Cardiac muscle cell (in vitro differentiated cells and primary cell): ENCODE data around the gene RPRML. TPM values are rescaled to one million over a fixed set of nuclear protein-coding genes. Genes with fewer than 3 reads are reported as not detected.
"Not testable (repeated sequence)": the region's sequence is repeated elsewhere in the genome, so short reads cannot be mapped to it uniquely, and the experiment has no call there.

ENCODE experiments used
- DNase-seq, 2 donors: peaks; one replicate each; pipeline versions ENCODE4 v3.0.0 to v3.0.0-alpha.2; 2010 to 2017; ENCODE audit warnings: low read depth in 1 of 2, low spot score in 1 of 2
- H3K27ac ChIP-seq: fragments of 200-600 bp; sonication (generic); 2 replicates; pipeline ENCODE4 v1.5.1; 2016
- H3K27me3 ChIP-seq: fragments of 200-600 bp; sonication (generic); 2 replicates; pipeline ENCODE4 v1.6.0; 2016; ENCODE audit warnings: control low read depth
- H3K36me3 ChIP-seq: fragments of 200-600 bp; sonication (generic); 2 replicates; pipeline ENCODE4 v1.5.1; 2016; ENCODE audit warnings: control low read depth
- H3K4me1 ChIP-seq: fragments of 200-600 bp; sonication (generic); 2 replicates; pipeline ENCODE4 v1.8.1; 2017; ENCODE audit warnings: low read depth, mild to moderate bottlenecking, mixed run types
- H3K4me3 ChIP-seq: fragments of 200-600 bp; sonication (generic); 2 replicates; pipeline ENCODE4 v1.5.1; 2016; ENCODE audit warnings: mild to moderate bottlenecking
- H3K9me3 ChIP-seq: fragments of 200-600 bp; sonication (generic); 2 replicates; pipeline ENCODE4 v1.5.1; 2017; ENCODE audit warnings: low read depth, mild to moderate bottlenecking, control low read depth
- polyA plus RNA-seq: library from polyadenylated mRNA; unstranded; fragments of >200 nt; fragmentation: Nextera tagmentation; extraction: Ambion mirVana; gene quantifications from 2 replicates; pipeline ENCODE4 v1.2.1, GENCODE V29; 2016
- total RNA-seq: library from RNA; depleted of rRNA; stranded (reverse); fragments of >200 nt; gene quantifications from 2 replicates; pipeline ENCODE4 v1.2.3, GENCODE V29; 2016
- TF ChIP-seq, protein P1 (sequence below): IDR thresholded peaks from 2 replicates; pipeline ENCODE4 v1.5.1; 2012; ENCODE audit warnings: low read depth, mild to moderate bottlenecking, low read length

RPRML gene
- total and polyA plus RNA-seq, 2 experiments from 2014 or later: not detected

DNA sequence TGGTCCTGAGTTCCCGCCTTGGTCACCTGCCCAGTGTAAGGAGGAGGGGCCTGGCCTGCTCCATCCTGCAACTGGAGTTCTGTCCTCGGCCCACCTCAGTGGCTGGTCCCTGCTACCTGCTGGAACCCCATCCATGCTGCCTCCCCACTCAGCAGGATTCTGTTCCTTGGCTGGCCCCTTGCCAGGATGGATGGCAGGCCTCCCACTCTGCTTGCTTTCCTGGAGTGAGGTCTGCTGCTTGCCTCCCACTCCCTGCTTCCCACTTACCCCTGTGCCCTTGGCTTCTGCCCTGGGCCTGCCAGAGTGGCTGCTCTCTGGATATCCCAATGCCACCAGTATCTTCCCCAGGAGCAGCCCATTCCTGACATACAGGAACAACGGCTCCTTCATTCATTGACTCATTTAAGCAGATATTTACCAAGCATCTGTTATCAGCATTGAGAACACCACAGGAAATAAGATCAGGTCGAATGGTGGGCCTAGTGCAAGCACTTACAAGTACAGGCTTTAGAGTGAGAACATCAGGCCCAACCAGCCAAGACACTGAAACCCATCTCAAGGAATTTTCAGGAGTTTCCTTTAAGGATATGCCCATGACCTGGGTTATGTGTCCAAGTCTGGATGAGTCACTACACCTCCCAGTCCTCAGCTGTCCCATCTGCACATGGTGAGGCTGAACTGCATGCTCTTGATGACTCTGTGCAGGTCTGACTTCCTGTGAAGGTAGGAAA lies 17.0 kb upstream of the RPRML start:
- Histone ChIP-seq H3K4me1 (no peaks in the 10 kb centered on the region), H3K27me3 (no peaks in the 10 kb centered on the region), H3K4me3 (no peak overlapping the region), H3K9me3 (no peaks in the 10 kb centered on the region), H3K27ac (no peak overlapping the region), H3K36me3 (no peaks in the 10 kb centered on the region)
- TF ChIP-seq, protein P1, sequence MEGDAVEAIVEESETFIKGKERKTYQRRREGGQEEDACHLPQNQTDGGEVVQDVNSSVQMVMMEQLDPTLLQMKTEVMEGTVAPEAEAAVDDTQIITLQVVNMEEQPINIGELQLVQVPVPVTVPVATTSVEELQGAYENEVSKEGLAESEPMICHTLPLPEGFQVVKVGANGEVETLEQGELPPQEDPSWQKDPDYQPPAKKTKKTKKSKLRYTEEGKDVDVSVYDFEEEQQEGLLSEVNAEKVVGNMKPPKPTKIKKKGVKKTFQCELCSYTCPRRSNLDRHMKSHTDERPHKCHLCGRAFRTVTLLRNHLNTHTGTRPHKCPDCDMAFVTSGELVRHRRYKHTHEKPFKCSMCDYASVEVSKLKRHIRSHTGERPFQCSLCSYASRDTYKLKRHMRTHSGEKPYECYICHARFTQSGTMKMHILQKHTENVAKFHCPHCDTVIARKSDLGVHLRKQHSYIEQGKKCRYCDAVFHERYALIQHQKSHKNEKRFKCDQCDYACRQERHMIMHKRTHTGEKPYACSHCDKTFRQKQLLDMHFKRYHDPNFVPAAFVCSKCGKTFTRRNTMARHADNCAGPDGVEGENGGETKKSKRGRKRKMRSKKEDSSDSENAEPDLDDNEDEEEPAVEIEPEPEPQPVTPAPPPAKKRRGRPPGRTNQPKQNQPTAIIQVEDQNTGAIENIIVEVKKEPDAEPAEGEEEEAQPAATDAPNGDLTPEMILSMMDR: no peak
- DNase-seq: peak in 1 of 2 donors; percentile 56

DNA sequence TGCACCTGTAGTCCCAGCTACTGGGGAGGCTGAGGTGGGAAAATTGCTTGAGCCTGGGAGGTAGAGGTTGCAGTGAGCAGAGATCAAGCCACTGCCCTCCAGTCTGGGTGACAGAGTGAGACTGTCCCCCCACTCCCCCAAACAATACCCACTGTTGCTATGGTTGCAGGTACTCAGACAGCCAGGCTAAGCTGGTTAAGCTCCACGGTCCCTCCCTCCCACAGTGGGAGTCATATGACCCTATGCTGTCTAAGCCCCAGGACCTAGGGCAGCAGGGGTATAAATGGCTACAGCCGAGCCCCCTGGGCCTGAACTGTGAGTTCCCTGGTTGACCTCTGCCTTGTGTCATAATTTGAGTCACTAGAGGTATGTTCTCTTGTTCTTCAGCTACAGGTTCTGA lies 15.9 kb upstream of the RPRML start:
- no peaks in the 10 kb centered on the region for H3K27me3 ChIP-seq

DNA sequence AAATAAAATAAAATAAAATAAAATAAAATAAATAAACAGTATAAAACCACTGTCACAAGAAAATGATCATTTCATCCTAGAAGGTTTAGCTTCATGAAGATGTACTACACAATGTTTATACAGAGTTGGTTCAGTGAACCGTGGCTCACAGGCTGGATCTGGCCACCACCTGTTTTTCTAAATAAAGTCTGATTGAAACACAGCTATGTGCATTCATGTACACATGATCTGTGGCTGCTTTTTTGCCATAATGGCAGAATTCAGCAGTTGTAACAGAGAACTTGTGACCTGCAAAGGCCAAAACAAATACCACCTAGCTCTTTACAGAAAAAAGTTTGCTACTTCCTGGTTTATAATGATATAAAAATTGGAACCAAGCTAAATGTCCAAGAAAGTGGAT lies 12.6 kb upstream of the RPRML start:
- H3K4me1 ChIP-seq: no peaks in the 10 kb centered on the region
- H3K9me3 ChIP-seq: no peaks in the 10 kb centered on the region
- peaks cover under 1% of the 10 kb centered on the region for H3K27me3 ChIP-seq
- TF ChIP-seq, protein P1: no peak
- H3K4me3 ChIP-seq: no peak overlapping the region
- H3K36me3 ChIP-seq: no peaks in the 10 kb centered on the region
- no peak for DNase-seq
- H3K27ac ChIP-seq: no peak overlapping the region

More for the DNA sequence above, 15.9 kb upstream of the RPRML start:
- DNase-seq: no peak
- H3K4me3 ChIP-seq: no peak overlapping the region
- H3K9me3 ChIP-seq: no peaks in the 10 kb centered on the region
- TF ChIP-seq, protein P1: no peak
- H3K36me3 ChIP-seq: no peaks in the 10 kb centered on the region
- H3K27ac ChIP-seq: no peak overlapping the region
- H3K4me1 ChIP-seq: no peaks in the 10 kb centered on the region

DNA sequence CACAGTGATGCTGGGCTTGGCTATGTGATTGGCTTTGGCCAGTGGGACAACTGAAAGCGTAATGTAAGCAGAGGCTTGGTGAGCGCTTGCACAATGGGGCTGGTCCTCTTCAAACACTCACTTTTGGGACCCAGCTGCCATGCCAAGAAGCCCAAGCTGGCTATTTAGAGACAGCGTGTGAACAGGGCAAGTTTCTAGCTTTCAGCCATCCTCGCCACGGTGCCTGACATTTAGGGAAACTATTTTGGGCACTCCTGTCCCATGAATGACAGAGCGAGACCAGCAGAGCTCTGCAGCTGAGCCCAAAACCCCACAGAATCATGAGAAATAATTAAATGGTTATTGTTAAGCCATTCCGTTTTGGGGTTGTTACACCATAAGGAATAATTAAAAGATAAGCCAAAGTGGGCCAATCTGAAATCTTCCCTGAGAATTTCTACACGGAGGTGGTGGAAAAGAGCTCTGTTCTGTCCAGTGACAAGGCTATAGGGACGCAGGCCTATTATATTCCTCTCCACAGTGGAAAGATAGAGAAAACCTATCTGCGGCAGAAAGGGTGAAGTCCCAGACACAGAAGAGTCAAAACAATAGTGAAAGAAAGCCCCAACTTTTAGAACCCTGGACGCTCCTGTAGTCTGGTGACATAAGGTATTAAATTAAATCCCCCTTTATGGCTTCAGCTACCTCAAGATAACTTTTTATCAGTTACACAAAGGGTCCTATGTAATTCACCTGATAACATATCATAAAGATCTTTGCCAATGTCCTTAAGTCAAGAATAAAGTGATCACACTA lies 10.8 kb upstream of the RPRML start:
- Histone ChIP-seq H3K4me1 (no peaks in the 10 kb centered on the region), H3K36me3 (no peaks in the 10 kb centered on the region), H3K4me3 (no peak overlapping the region), H3K27me3 (peaks cover 3% of the 10 kb centered on the region), H3K9me3 (no peaks in the 10 kb centered on the region), H3K27ac (no peak overlapping the region)
- TF ChIP-seq, protein P1: no peak
- DNase-seq: no peak

DNA sequence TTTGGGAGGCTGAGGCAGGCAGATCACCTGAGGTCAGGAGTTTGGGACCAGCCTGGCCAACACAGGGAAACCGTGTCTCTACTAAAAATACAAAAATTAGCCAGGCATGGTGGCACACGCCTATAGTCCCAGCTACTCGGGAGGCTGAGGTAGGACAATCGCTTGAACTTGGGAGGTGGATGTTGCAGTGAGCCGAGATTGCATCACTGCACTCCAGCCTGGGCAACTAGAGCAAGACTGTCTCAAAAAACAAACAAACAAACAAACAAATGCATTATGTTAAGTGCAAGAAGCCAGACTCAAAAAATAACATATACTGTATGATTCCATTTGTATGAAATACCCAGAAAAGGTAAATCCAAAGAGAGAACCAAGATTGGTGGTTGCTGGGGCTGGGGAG lies 8.9 kb upstream of the RPRML start:
- H3K36me3 ChIP-seq, H3K27me3 ChIP-seq, DNase-seq, H3K4me3 ChIP-seq, H3K4me1 ChIP-seq, H3K9me3 ChIP-seq, H3K27ac ChIP-seq: not testable (repeated sequence)

DNA sequence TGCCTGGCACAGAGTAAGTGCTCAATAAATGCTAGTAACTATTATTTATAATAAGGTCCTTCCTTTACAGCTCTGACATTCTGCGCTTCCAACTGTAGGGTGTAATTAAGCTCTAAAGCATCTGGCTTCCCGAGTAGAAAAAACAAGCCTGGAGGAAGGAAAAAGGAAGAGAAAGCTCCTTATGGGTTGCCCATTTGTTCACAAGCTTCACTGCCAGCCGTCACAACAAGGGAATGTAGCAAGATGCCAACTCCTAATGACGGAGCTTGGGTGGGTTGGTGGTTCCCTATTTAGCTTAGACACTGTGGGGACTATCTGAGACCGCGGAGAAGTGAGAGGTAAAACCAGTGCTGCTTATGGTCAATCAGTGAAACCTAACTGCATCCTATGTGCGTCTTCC lies 7.3 kb upstream of the RPRML start:
- no peak for DNase-seq
- Histone ChIP-seq H3K9me3 (no peaks in the 10 kb centered on the region), H3K4me1 (no peaks in the 10 kb centered on the region), H3K4me3 (no peak overlapping the region), H3K27ac (no peak overlapping the region), H3K27me3 (peaks cover 10% of the 10 kb centered on the region), H3K36me3 (no peaks in the 10 kb centered on the region)
- TF ChIP-seq, protein P1: no peak
